ENCODE results near the gene SLC2A11.
A peak's percentile ranks its signal among the peaks of the same experiment; 100 is the strongest.
"Not testable (repeated sequence)": the region's sequence is repeated elsewhere in the genome, so short reads cannot be mapped to it uniquely, and the experiment has no call there.

The SLC2A11 gene

GRCh38 chr22:23892706-23893105 lies 35.0 kb downstream of the SLC2A11 start:
- DNase-seq: no peak

- no peak for DNase-seq
These were observed 35.7 kb downstream of the SLC2A11 start for GRCh38 chr22:23893121-23893944.

GRCh38 chr22:23893945-23894709 lies 36.5 kb downstream of the SLC2A11 start, which contains the start of gene MIF:
Gene MIF, plus strand, starts transcription at chr22:23894383. Its CDS starts 92 bp downstream, at chr22:23894475.
- DNase-seq: peak; percentile 82

- DNase-seq: peak; percentile 51
These were observed 37.3 kb downstream of the SLC2A11 start for GRCh38 chr22:23894710-23895598.

GRCh38 chr22:23895599-23896144 lies 38.0 kb downstream of the SLC2A11 start:
- DNase-seq: no peak

GRCh38 chr22:23896166-23896522 lies 38.5 kb downstream of the SLC2A11 start:
- DNase-seq: no peak

GRCh38 chr22:23896523-23897186 lies 39.0 kb downstream of the SLC2A11 start:
- no peak for DNase-seq

GRCh38 chr22:23897320-23897719 lies 39.6 kb downstream of the SLC2A11 start:
- no peak for DNase-seq

GRCh38 chr22:23898006-23898974 lies 40.6 kb downstream of the SLC2A11 start:
- no peak for DNase-seq

- no peak for DNase-seq
These were observed 41.5 kb downstream of the SLC2A11 start for GRCh38 chr22:23899042-23899745.

GRCh38 chr22:23900227-23900626 lies 42.6 kb downstream of the SLC2A11 start:
- not testable (repeated sequence) for DNase-seq

GRCh38 chr22:23901600-23901999 lies 43.9 kb downstream of the SLC2A11 start:
- no peak for DNase-seq

- DNase-seq: peak; percentile 59
These were observed 45.8 kb downstream of the SLC2A11 start for GRCh38 chr22:23903328-23903971.

GRCh38 chr22:23904573-23905254 lies 47.0 kb downstream of the SLC2A11 start:
- peak; percentile 7 for DNase-seq

GRCh38 chr22:23906641-23907040 lies 49.0 kb downstream of the SLC2A11 start:
- DNase-seq: no peak

- not testable (repeated sequence) for DNase-seq
These were observed 49.7 kb downstream of the SLC2A11 start for GRCh38 chr22:23907423-23907822.

GRCh38 chr22:23908587-23909205 lies 51.0 kb downstream of the SLC2A11 start:
- DNase-seq: no peak

- no peak for DNase-seq
These were observed 51.7 kb downstream of the SLC2A11 start for GRCh38 chr22:23909296-23909898.
